HG03457 (cell line): ENCODE results near the gene RGS7BP.

ENCODE experiments used
- ATAC-seq: cut with Tn5 transposase; IDR thresholded peaks from one replicate; pipeline ENCODE4 v1.9.1; 2021; ENCODE audit warnings: moderate number of reproducible peaks; ENCODE audit not compliant: unreplicated experiment

RGS7BP gene

DNA sequence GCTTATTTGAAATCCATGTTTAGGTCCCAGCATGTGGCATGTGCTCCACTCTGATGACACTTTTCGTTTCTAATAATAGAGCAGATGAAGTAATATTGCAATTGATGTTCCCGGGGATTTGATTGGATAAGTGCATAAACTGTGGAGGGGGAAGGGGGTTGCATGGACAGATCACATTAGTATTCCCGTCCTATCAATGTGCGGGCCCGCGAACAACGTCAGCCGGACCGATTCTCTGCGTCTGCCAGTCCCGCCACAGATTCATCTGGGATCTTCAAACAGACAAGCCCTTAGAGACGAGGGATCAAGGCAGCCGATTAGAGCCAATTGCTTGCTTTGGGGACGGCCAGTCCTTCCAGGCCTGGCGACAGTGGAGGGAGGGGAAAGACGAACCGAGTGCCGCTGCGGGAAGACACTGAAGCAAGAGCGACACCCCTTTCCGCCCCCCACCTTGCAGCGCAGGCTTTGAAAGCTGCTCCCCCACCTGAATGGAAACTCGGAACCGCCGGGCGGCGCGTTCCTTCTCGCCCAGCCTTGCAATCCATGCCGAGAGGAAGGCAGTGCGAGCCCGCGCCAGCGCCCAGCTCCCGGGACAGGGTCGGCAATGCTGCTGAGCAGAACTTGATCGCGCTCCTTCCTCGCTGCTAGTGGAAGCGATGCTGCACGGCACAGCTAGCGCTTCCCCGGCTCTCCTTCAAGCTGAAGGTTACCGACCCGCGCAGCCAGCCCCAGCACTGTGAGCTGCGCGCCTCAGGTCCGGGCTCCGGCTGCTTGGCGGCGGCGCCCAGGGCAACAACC is at the start of gene RGS7BP:
RGS7BP (plus strand) TSS at position 247 of the 798 bp plus-strand sequence. CDS start 610 bp downstream, outside the sequence.
- no peak for ATAC-seq

DNA sequence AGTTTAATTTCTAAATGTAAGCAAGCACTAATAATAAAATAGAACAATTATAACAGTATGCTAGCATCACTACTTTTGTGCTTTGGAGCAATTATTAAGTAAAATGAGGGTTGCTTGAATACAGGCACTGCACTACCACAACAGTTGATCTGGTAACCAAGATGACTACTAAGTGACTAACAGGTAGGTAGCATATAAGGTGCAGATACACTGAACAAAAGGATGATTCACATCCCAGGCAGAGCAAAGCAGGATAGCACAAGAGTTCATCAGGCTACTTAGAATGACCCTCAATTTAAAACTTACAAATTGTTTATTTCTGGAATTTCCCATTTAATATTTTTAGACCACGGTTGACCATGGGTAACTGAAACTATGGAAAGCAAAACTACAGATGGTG is 48.0 kb upstream of the RGS7BP start:
- ATAC-seq: no peak

DNA sequence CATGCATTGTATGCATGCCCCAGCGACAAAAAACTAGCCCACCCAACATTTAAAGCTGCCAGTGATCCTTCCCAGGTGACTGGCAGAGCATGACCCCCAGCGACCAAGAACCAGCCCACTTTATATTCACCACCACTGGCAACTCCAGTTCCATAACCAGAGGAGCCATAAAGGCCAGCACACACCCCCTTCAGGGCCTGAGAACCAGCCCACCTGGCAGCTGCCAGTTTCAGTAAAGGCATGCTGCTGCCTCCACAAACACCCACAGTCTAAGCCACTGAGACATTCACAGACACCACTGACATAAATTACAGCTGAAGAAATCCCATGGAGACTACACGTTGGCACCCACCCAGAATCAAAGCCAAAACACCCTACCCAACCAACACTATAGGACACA is 46.9 kb upstream of the RGS7BP start:
- no peak for ATAC-seq

DNA sequence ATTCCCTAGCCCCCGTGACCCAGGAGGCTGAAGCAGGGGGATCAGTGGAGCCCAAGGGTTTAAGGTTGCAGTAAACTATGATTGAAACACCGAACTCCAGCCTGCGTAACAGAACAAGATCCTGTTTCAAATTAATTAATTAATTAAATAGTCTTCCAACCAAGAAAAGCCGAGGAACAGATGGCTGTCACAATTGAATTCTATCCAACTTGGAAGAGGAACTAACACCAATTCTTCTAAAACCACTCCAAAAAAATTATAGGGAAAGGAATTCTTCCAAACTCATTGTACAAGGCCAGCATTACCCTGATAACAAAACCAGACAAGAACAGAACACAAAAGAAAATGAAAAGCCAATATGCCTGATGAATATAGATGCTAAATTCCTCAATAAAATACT is 43.4 kb upstream of the RGS7BP start:
- ATAC-seq: no peak

DNA sequence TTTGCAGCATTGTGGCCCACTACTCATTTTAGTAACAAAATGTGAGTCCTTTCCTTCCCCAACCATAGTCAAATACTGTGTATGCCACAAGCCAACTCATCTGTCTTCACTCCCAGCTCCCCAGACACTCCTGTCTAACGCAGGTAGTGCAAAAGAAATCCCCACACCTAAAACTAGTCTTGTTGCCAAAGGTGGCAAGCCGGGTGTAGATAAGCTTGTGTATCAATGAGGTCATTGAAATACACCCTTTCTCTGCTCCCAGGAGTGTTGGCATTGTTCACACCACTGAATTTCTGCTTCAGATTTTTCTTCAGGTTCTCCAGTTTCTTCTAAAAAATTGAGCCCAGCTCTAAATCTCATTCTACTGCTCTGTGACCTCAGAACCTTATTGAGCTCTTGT is 19.7 kb upstream of the RGS7BP start:
- no peak for ATAC-seq

DNA sequence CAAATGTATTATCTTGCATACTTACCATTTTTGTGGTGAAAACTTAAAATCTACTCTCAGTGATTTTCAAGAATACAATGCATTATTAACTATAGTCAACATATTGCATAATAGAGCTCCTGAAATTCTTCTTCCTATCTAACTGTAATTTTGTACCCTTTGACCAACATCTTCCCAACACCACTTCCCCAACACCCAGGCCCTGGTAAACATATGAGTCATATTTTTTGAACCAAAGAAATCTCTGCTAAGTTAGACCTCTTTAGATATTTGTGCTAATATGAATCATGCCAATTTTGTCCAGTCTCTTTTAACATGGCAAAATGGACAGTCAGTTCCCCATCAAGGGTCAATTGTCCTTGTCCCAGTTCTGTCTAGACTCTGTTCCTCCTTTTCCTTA is 18.5 kb upstream of the RGS7BP start:
- no peak for ATAC-seq

DNA sequence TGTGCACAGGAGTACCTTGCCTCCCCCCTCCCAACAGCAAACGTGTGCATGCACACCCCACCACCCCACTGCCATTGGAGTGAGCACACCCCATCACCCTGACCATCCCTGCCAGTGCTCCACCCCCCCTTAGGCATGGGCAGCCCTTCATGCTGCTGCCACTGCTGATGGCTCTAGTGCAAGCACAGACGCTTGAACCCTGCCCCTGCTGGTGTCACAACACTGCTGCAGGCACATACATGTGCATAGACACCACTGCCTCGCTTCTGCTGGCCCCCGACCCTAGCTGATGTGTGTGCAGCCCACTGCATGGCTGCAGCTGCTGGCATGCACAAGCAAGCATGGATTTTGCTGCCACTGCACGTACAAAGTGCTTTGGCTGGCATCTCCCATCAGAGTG is 16.0 kb upstream of the RGS7BP start:
- ATAC-seq: no peak

DNA sequence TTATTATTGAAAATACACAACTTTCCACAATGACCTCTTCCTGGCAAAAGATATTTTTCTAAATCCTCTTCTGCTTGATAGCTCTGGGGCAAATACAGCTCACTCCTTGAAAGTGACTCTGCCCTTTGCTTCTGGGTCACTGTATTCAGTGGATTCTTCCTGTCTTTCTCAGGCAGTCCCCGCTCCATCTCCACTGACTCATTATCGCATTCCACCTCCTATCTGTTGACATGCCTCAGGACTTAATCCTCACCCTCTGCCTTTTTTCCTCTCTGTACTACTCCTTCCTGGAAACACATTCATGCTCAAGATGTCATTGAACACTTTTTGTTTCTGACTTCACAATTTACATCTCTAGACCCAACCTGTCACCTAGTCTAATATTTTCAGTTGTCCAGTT is 8.4 kb upstream of the RGS7BP start:
- ATAC-seq: no peak

DNA sequence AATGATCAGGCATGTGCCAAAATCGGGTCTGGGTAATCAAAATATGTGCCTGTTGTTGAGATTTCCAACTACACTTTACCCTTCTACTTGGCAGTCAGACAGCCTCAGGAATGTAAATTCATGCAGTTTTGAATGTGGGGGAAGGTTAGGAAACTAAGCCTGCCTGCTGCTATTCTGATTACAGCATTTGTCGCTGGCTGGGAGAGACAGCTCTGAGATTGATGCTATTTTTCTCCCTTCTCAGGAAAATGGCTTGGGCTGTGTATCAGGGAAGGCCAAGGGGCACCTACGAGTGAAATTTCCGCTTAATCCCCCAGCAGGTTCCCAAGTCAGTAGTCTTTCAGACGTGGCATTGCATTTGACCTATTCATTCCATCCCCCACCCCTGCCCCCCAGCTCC is 3.6 kb upstream of the RGS7BP start:
- no peak for ATAC-seq

DNA sequence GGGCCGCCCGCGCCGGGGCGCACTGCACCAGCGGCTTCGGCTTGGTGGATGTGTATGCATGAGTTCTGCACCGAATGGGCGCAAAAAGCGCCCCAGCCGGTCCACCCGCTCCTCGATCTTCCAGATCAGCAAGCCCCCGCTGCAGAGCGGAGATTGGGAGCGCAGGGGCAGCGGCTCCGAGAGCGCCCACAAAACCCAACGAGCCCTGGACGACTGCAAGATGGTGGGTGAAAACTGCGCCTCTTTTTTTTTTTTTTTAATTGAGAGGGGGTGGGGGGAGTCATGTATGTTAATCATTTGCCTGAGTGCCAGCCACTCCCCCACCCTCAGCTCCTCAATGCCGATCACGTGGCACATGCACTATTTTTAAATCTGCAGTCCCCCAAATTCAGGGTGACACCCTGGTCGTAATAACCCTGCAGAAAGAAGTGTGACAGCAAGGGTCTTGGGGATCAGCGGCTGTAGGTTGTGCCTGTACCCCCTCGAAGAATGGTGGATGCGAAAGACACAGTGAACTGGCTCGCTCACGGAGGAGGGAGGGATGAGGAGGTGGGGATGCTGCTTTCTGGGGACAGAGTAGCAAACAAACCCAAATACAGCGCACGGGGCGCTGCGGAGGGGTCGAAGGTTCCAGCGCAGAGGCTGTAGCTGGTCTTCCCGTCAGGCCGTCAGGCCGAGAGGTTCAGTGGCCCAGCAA is 900 bp downstream of the RGS7BP start:
- ATAC-seq: no peak

DNA sequence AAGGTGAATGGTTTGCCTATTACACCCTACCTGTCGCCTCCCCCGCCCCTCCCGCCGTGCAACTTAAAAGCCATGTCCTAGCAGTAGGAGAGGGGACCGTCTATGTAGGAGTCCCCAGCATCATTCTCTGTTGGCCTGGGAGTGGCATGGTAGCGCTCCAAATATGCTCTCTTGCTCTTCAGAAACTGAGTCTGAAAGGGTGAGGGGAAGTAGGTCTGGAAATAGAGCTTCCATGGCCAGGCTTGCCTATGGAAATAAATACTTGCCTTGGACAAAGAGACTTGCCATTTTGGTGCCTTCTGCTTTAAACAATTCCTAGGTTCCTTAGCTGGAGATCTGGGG is 1.4 kb downstream of the RGS7BP start:
- ATAC-seq: no peak

DNA sequence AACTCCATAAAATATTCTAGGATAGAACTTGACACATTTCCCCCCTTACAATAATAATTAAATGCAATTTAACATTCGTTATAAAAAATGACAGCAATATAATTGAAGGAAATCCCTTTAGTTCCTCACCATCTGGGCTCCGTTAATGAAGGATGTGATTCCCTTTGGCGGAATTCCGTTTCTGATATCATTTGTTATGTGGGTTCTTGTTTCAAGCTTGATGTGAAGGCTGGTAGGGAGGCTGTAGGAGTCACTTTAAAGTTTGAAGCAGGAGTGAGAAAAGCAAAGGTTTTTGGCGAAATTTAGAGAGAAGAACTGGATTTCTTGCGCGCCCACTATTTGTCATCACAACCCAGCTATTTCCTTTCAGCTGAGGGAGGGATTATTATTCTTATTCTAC is 4.0 kb downstream of the RGS7BP start:
- ATAC-seq: no peak

DNA sequence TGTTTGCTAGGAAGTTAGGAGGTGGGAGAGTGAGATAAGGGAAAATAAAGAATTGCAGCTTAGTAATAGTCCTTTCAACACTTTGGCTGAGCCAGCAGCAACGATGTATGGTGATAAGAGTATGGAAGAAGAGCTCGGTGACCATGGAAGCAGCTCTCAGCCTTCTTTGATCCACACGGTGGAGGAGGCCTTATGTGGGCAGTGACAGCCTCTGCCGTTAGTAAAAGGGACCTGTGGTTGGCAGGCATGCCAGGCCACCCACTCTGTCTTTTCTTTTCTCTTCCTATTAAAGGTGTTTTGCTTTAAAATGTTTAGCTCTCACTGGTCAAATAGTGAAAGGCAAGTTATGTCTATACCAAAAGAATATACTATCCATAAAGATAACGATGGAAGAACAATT is 7.7 kb downstream of the RGS7BP start:
- ATAC-seq: no peak

DNA sequence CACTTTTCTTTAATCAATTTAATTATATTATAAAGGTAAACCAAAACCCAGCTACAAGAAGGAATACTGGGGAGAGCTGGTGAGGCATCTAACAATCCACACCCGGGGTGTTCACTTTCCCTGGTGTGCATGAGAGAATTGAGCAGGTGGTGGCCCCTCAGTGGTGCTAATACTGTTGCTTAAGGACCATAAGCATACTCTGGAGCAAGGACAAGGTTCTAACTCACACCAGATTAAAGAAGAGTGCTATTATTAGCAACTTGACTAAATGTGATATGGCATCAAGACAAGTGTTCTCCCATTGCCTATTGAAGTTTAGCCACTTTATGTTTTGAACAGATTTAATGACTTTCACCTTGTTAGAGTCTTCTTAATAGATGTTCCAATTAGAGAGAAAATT is 8.8 kb downstream of the RGS7BP start:
- ATAC-seq: no peak

DNA sequence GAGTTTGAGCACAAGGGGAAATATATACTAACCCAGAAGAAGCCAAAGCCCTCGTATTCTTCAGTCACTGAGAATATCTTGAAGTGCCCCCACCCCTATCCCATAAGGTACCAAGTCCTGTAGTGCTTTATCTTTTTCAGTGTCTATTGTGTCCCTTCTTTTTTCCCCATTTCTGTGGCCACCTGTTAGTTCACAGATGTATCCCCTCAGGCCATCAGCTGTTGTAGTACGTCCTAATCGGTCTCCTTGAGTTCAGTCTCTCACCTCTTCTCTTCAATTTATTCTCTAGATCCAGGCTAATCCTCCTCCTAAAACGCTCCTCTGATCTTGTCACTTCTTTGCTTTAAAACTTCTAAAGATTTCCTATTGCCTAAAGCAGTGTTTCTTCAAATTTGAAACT is 10.4 kb downstream of the RGS7BP start:
- no peak for ATAC-seq

DNA sequence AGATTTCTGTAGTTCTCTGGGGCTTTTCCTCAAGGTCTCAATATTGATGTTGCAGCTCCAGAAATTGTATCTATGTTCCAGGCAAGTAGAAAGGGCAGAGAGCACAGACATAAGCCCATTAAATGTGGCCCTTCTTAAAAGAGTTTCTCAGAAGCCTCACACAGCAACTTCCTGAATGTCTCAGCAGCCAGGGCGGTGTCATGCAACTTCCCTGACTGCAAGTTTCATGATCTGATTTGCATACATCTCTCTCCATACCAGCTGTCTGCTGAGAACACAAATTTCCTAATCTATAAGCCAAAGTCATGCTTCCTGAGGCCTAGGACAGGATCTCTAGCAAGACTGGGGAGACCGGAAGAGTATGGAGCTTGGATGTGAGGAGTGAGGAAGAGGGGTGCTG is 13.0 kb downstream of the RGS7BP start:
- peak; percentile 70 for ATAC-seq

DNA sequence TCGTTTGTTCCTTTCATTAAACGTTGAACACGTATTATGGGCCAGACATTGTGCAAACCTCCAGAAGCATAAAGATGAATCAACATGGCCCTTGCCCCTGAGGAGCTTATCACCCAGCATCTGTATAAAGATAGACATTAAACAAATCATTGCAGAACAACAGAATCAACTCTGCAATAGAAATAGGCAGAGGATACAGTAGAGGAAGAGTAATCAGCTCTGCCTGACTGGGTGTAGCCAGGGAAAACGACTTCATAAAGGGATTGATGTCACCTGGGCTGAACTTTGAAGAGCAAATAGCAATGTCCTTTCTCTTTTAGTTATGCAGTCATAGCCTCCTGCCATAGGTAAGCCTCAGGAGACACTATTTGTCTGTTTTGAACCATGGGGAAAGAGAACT is 13.4 kb downstream of the RGS7BP start:
- ATAC-seq: no peak

DNA sequence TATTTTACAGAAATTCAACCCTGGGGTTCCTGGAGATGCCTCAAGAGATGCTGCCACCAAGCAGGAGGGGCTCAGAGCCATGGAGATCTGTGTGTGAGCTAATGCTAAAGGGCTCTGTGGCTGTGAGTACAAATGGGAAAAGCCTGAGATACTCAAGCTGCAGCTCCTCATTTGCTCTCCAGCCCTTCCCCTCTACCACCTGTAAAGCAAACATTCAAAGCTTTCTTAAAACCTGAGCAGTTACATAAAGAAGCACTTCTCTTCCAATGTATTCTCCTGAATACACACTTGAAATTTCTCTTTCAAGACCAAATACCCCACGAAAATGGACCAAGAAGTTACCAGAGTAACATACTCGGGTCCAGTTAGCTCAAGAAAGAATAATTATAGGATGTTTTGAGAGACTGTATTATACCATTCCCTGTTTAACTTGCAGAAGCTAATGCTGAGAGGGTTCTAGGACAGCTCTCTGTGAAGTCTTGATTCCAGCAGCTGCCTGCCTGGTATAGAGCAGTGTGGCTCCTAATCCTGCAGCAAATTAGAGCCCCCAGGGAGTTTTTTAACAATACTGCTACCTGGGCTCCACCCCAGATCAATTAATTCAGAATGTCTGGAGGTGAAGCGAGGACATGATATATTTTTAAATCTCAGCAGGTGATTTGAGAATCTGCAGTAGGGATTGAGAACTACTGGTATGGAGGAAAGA is 21.1 kb downstream of the RGS7BP start:
- ATAC-seq: no peak

DNA sequence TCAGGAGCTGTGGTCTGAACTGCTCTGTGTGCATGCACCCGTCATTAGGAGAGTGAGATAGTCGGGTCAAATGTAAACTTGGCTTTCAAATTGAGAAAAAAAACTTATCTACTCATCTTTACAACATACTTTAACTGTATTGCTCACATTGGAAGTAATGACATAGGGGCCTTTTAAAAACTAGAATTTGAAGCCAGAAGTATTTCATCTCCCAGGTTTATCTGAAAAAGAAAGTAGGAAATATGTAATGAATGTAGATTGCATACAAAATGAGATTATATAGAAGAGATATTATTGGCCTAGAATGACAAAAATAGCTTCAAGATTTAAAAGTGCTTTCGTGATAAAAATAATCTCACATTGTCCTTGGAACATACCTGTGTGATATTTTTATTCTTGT is 24.3 kb downstream of the RGS7BP start:
- ATAC-seq: no peak

DNA sequence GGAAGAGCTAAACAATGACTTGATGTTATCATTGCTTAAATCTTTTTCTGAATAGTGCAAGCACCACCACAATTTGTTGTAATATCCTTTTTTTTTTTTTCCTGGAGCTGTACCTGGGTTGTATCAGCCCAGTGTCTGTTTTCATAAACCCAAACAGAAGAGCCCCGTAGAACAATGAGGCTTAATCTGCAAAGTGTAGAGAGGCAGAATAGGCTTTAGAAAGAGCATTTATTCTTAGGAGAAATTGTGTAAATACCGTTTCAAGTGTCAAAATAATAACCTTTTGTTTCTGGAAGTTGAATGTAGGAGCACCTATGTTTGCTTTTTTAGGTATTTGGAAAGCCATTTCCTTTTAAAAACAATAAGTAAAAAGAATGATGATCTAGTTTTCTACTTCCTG is 26.4 kb downstream of the RGS7BP start:
- ATAC-seq: no peak

DNA sequence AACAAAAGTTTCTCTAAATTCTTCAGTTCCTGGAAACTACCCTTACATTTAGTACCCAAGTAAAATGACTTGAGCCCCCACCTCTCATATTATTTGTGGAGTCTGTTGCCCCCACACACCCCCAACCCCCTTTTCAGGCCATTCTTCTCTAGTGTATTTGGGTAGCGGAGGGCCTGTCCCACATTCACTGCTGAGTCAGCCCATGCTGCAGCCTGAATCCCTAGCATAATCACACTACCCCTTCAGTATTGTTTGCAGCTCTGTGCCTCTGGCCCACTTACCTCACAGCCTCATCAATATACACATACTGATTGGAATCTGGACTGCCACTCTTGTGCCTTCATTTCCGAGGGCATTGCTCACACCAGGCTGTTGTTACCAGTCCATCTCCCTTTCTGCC is 26.8 kb downstream of the RGS7BP start:
- ATAC-seq: no peak

DNA sequence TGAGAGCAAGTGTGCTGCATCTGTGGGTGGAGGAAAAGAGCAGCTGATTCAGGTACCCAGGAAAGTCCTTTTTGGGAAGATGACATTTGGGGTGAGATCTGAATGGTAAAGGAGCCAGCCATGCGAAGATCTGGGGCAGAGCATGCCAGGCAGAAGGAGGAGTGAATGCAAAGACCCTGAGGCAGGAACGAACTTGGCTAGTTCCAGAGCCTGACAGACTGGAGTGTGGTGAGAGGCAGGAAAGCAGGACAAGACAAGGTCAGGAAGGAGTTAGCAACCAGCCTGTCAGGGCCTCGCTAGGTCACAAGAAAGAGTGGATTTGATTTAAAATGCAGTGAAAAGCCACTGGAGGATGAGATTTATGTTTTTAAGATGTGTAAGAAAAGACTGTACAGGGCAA is 28.2 kb downstream of the RGS7BP start:
- ATAC-seq: no peak
